ENCODE measurements around the gene RNF214.
A peak's percentile ranks its signal among the peaks of the same experiment; 100 is the strongest.
"Not testable (repeated sequence)": the region's sequence is repeated elsewhere in the genome, so short reads cannot be mapped to it uniquely, and the experiment has no call there.

Gene RNF214

DNA sequence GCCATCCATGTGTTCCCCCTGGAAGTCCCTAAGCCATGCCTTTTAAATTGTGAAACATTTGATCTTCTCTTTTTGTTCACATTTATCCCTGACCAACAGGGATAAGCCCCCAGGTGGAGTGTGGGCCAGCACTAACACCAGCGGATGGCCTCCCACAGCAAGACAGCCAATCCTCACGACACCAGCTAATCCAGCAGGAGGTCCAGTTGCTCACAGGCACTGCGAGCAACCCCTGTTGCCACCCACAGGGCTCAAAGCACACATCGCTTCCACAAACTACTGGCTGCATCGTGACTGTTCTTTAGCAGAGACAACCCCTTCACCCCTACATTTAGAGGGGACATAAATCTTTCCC lies 2.6 kb upstream of the RNF214 start:
- no peak for DNase-seq

DNA sequence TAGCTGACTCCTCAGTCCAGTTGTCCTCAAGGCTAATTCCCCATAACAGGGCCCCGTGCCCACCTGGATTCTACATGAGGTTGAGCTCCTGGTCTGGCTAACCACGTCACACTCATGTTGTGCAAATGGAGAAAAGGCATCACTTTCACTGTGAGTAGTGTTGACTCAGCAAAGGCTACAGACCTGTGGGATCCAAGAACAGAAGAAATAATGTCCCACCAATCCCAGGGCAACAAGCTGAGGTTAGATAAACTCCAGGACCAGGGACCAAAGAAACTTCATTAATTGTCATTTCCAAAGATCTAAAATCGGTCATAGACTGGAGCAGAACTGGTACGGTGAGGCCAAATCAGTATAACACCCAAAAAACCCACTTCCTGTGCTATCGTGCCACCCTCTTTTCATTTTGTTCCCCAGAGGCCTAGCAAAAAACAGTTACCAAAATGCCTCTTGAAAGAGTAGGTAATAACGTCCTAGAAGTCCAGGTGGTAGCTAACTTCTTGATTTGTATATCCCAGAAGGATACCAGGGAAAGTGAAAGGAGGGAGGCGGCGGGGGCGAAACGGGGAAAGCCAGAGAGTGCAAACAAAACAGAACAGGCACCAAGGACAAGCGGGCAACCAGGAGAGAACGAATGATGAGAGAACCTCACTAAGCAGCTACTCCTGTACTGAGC lies 2.0 kb upstream of the RNF214 start:
- DNase-seq = no peak

DNA sequence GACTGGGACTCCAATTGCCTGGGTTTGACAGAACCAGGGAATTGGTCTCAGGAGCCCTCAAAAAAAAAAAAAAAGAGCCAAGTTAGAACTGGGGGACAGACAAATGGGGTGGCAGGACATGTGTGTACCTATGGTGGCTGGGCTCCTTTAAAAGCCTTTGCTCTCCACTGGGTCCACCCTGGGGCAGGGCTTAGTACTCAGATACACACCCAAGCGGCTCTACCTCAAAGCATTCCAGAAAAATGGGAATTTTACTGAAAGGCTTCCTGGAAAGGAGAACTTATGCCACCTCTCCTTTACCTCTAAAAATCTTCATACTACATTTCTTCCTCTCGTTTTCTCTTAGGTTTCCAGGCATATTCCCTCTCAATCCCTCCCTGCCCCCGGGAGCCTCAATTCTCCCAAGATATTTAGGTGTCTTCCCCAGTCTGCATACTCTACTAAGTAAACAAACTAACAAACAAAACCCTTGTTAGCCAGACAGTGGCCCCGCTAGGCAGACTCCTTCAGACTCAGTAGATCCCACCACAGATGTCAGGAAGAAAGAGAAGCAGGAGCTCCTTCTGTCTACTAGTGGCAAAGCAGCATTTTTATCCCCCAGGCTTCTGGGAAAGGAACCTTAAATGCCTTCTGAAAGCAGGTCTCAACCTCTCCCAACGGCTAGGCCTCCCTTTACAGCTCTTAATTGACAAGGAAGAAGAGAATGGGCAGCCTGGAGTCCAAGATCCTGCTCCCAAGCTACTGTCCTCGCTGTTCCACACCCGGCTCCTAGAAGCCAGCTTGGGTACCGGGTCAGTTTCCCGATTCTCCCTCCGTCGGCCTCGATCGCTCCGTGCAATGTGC lies 1.3 kb upstream of the RNF214 start:
- no peak for DNase-seq

DNA sequence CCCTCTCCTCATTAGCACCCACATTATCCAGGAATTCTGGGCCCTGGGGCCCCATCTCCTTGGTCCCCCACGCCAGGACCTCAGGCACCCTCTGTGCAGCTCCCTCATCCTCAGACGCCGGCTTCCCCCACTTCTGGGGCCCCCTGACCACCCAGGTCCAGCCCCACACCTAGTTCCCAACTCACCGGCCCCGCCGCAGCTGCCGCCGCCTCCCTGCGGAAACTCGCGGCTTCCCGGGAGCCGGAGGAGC lies 704 bp upstream of the RNF214 start, which contains the start of gene PCSK7:
PCSK7 (minus strand) TSS at position 232 of the 250 bp plus-strand sequence. CDS start 2,229 bp downstream, outside the sequence.
- peak in 2 of 58 donors; percentile 62 to 64 for DNase-seq

DNA sequence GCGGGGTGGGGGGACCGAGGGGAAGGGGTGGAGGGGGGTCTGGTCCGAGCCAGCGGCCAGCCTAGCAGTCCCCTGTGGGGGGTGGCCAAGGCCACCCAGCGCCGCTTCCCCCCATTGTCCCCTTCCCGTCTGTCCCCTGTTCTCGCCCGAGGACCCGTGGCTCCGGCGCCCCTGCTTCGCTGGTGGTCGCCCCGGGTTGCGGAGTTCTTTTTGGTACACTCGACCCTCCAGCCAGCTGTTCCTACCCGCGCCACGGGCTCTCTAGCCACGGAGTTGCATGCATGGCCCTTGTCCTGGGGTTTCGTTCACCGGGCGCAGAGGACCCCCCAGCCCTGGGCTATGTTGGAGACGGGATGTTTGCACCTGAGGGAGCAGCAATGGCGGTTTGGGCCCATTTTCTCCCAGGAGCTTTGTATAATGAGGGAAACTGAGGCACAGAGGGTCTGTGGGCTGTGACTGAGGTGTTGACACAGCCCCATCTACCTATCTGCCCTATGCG lies 489 bp downstream of the RNF214 start:
- peak in 1 of 58 donors; percentile 45 for DNase-seq

DNA sequence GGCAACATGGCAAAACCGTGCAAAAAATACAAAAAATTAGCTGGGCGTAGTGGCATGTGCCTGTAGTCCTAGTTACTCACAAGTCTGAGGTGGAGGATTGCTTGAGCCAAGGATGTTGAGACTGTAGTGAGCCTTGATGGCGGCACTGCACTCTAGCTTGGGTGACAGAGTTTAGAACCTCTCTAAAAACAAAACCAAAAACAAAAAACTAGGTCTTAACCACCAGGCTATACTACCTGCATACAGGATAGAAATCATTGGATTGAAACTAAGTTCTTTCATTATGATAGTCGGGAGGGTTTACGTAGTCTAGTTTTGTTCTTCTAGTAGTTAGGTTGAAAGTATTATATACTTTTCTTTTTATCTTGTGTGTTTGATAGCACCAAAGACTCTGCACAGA lies 5.8 kb downstream of the RNF214 start:
- DNase-seq = no peak

GRCh38 chr11:117239295-117239694 lies 6.8 kb downstream of the RNF214 start:
- DNase-seq = no peak

DNA sequence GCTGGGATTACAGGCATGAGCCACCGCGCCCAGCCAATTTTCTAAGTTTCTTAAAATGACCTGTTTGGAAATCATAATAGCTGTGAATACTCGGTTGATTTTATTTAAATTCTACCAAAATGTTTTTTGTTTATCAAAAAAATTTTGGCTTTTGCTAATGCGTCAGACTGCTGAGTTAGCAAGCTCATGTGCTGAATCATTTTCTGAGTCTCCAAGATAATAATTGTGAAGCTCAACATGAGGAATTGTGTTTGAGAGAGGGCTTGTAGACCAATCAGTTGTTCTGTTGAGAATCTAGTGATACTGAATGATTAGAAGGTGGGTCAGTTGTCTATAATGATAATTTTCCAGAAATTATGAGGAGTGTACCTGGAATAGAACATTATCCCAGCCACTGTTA lies 15.9 kb downstream of the RNF214 start:
- no peak for DNase-seq

GRCh38 chr11:117249571-117249970 lies 17.1 kb downstream of the RNF214 start:
- DNase-seq = no peak

DNA sequence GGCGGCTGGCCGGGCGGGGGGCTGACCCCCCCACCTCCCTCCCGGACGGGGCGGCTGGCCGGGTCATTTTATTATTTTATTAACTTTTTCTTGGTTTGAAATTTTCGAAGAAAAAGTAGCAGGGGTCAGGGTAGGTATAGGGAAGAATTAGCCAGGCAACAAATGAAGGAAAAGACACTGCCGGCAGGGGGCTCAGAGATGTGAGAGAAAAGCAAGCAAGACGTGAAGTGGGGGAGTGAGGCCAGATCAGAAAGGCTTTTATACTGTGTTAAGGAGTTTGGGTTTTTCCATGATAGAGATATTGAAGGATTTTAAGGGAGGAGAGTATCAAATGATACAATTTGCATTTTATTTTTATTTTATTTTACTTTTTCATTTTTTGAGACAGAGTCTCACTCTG lies 19.0 kb downstream of the RNF214 start:
- DNase-seq = no peak

DNA sequence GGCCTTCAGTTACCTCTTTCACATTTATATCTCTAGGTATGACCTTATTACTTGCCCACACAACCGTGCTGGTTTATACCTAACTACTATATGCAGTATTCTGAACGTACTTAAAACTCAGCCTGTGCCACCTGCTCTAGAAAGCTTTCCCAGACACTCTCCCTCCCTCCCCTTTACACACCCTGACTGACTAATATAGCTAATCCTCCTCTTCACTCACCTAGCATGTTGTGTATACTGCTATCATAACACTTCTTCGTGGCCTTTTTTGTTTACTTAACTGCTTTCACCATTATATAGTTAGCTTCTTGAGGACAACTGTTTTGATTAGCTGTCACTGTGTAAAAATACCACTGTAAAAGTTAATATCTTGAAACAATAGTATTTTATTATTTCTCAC lies 23.5 kb downstream of the RNF214 start:
- DNase-seq = no peak

- DNase-seq = no peak
Measured at GRCh38 chr11:117256573-117256972, 24.1 kb downstream of the RNF214 start.

GRCh38 chr11:117258576-117258975 lies 26.1 kb downstream of the RNF214 start:
- no peak for DNase-seq

- DNase-seq = no peak
Measured at GRCh38 chr11:117259417-117259816, 26.9 kb downstream of the RNF214 start.

GRCh38 chr11:117264624-117265323 lies 32.3 kb downstream of the RNF214 start:
- DNase-seq = not testable (repeated sequence)

- no peak for DNase-seq
Measured at GRCh38 chr11:117265745-117266144, 33.3 kb downstream of the RNF214 start.

DNA sequence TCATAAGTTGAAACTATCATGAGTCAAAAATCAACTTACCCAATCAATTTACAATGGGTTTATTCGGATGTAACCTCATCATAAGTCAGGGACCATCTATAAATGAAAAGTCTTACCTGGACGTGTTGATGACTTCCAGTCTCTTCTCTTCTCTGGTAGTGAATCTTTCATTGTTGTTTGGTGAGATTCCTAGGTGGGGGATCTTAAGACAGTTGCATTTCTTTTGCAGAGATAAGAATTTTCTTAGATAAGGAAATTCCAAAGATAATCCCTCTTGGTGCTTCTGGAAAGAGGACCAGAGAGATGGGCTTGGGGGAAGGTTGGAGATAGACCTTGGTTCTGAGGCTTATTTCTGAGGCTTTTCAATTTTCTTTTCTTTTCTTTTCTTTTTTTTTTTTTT lies 37.4 kb downstream of the RNF214 start:
- DNase-seq = no peak

DNA sequence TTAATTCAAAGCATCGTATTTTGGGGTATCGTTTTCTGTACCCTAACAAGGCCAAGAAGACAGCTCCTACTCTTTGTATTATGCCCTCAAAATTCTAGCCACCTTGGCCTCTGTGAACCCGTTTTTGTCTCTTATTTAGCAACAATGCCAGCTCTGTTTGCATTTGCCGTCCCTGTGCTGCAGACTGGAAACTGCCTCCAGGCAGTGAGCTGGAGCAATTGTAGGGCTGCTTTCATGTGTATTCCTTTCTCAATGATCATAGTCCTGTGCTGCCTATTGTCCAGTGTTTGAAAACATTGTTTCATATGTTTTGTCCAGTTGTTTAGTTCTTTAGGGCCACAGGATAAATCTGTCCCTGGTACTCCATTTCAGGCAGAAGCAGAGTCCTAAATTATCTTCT lies 38.7 kb downstream of the RNF214 start:
- DNase-seq = no peak

DNA sequence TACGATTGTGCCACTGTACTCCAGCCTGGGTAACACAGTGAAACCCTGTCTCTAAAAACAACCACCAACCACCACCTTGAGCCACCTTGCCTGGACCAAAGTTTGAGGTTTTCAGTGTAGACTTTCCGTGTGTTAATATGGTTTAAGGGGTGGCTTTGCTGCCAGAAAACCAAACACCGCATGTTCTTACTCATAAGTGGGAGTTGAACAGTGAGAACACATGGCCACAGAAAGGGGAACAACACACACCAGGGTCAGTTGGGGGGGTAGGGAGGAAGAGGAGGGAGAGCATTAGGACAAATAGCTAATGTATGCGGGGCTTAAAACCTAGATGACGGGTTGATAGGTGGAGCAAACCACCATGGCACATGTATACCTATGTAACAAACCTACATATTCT lies 39.7 kb downstream of the RNF214 start:
- not testable (repeated sequence) for DNase-seq

- DNase-seq = no peak
Measured at GRCh38 chr11:117273550-117274289, 41.2 kb downstream of the RNF214 start.

- DNase-seq = no peak
Measured at GRCh38 chr11:117278347-117278746, 45.9 kb downstream of the RNF214 start.
